ENCODE measurements around the gene CCL21. TPM values are rescaled to one million over a fixed set of nuclear protein-coding genes. Genes with fewer than 3 reads are reported as not detected.

Gene CCL21
- polyA plus RNA-seq, 2 of the 4 experiments (the other 2 are of a cell fraction), result not detected

DNA sequence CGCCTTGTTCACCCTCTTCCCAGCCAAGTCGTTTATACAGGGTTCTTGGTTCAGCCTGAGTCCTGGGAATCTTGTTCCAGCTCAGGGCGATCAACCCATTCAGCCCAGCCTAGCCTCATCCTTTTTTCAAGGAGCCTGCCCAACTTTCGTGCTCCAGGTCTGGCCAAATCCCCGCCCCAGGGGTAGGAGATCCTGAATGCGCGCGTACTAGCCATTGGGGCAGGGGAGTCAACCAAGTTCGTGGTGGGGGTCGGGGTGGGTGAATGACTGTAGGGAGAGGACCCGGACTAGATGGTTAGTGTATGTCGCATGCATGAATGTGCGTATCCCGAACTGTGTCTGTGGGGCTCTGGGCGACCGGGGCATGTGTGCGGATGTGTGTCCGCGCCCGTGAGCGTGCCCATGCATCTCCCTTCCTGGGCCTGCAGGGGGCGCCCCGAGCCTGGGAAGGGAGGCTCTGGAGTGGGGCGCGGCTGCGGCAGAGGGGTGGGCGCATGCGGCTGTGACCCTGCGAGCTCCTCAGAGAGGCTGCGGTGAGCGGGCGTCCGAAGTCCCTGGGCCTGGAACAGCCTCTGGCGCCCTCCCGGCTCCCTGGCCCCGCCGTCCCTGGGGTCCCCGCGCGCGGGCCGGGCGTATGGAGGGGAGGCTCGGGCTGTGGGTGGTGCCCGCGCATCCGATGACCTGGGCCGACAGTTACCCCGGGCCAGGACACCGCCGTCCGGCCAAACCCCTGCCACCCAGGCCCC lies 8.7 kb downstream of the CCL21 start (continued):
- TF ChIP-seq, protein P1, sequence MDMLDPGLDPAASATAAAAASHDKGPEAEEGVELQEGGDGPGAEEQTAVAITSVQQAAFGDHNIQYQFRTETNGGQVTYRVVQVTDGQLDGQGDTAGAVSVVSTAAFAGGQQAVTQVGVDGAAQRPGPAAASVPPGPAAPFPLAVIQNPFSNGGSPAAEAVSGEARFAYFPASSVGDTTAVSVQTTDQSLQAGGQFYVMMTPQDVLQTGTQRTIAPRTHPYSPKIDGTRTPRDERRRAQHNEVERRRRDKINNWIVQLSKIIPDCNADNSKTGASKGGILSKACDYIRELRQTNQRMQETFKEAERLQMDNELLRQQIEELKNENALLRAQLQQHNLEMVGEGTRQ (IDR thresholded peaks at IDR 0.05), result no peak
- TF ChIP-seq JUN (IDR thresholded peaks at IDR 0.05) (no peak), CEBPB (IDR thresholded peaks at IDR 0.05) (no peak), BHLHE40 (IDR thresholded peaks at IDR 0.05; ENCODE audit: low read depth, low read length) (no peak), CBX8 (IDR thresholded peaks at IDR 0.05) (no peak), FOXS1 (CRISPR knock-in tag; IDR thresholded peaks at IDR 0.05) (no peak), NPAS2 (CRISPR knock-in tag; IDR thresholded peaks at IDR 0.05; ENCODE audit: borderline replicate concordance) (no peak), SMC3 (IDR thresholded peaks at IDR 0.05) (peak; percentile 46; the same call in 2 of the 3 replicates), NFE2L2 (conservative IDR thresholded peaks at IDR 0.05; ENCODE audit: low read length) (no peak), FOSL2 (IDR thresholded peaks at IDR 0.05) (no peak), FOSL2 (CRISPR knock-in tag; IDR thresholded peaks at IDR 0.05) (no peak), HEYL (CRISPR knock-in tag; IDR thresholded peaks at IDR 0.05) (no peak), RAD21 (conservative IDR thresholded peaks at IDR 0.05 in 1 of 2, IDR thresholded peaks at IDR 0.05 in 1 of 2) (peak; percentile 65 to 73; a peak in 4 of 5 replicates), HOXB5 (CRISPR knock-in tag; IDR thresholded peaks at IDR 0.05) (no peak), GATA3 (IDR thresholded peaks at IDR 0.05; ENCODE audit: borderline replicate concordance) (no peak), CHD4 (IDR thresholded peaks at IDR 0.05; ENCODE audit: borderline replicate concordance) (no peak), RNF2 (IDR thresholded peaks at IDR 0.05; ENCODE audit: borderline replicate concordance, low read depth) (no peak), NR3C1 (IDR thresholded peaks at IDR 0.05) (no peak)
- TF ChIP-seq, protein P2, sequence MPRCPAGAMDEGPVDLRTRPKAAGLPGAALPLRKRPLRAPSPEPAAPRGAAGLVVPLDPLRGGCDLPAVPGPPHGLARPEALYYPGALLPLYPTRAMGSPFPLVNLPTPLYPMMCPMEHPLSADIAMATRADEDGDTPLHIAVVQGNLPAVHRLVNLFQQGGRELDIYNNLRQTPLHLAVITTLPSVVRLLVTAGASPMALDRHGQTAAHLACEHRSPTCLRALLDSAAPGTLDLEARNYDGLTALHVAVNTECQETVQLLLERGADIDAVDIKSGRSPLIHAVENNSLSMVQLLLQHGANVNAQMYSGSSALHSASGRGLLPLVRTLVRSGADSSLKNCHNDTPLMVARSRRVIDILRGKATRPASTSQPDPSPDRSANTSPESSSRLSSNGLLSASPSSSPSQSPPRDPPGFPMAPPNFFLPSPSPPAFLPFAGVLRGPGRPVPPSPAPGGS (IDR thresholded peaks at IDR 0.05), result no peak
- TF ChIP-seq, protein P3, sequence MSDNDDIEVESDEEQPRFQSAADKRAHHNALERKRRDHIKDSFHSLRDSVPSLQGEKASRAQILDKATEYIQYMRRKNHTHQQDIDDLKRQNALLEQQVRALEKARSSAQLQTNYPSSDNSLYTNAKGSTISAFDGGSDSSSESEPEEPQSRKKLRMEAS (IDR thresholded peaks at IDR 0.05), result peak; percentile 65
- TF ChIP-seq, protein P4, sequence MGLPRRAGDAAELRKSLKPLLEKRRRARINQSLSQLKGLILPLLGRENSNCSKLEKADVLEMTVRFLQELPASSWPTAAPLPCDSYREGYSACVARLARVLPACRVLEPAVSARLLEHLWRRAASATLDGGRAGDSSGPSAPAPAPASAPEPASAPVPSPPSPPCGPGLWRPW (IDR thresholded peaks at IDR 0.05), result no peak
- TF ChIP-seq, protein P5, sequence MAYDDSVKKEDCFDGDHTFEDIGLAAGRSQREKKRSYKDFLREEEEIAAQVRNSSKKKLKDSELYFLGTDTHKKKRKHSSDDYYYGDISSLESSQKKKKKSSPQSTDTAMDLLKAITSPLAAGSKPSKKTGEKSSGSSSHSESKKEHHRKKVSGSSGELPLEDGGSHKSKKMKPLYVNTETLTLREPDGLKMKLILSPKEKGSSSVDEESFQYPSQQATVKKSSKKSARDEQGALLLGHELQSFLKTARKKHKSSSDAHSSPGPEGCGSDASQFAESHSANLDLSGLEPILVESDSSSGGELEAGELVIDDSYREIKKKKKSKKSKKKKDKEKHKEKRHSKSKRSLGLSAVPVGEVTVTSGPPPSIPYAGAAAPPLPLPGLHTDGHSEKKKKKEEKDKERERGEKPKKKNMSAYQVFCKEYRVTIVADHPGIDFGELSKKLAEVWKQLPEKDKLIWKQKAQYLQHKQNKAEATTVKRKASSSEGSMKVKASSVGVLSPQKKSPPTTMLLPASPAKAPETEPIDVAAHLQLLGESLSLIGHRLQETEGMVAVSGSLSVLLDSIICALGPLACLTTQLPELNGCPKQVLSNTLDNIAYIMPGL (CRISPR knock-in tag; IDR thresholded peaks at IDR 0.05; ENCODE audit: borderline replicate concordance), result 0 out of 2 replicates have a peak, but pooled peaks have one; percentile 33
- TF ChIP-seq, protein P6, sequence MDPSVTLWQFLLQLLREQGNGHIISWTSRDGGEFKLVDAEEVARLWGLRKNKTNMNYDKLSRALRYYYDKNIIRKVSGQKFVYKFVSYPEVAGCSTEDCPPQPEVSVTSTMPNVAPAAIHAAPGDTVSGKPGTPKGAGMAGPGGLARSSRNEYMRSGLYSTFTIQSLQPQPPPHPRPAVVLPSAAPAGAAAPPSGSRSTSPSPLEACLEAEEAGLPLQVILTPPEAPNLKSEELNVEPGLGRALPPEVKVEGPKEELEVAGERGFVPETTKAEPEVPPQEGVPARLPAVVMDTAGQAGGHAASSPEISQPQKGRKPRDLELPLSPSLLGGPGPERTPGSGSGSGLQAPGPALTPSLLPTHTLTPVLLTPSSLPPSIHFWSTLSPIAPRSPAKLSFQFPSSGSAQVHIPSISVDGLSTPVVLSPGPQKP (IDR thresholded peaks at IDR 0.05; ENCODE audit: low read depth, low read length), result no peak
- TF ChIP-seq, protein P7, sequence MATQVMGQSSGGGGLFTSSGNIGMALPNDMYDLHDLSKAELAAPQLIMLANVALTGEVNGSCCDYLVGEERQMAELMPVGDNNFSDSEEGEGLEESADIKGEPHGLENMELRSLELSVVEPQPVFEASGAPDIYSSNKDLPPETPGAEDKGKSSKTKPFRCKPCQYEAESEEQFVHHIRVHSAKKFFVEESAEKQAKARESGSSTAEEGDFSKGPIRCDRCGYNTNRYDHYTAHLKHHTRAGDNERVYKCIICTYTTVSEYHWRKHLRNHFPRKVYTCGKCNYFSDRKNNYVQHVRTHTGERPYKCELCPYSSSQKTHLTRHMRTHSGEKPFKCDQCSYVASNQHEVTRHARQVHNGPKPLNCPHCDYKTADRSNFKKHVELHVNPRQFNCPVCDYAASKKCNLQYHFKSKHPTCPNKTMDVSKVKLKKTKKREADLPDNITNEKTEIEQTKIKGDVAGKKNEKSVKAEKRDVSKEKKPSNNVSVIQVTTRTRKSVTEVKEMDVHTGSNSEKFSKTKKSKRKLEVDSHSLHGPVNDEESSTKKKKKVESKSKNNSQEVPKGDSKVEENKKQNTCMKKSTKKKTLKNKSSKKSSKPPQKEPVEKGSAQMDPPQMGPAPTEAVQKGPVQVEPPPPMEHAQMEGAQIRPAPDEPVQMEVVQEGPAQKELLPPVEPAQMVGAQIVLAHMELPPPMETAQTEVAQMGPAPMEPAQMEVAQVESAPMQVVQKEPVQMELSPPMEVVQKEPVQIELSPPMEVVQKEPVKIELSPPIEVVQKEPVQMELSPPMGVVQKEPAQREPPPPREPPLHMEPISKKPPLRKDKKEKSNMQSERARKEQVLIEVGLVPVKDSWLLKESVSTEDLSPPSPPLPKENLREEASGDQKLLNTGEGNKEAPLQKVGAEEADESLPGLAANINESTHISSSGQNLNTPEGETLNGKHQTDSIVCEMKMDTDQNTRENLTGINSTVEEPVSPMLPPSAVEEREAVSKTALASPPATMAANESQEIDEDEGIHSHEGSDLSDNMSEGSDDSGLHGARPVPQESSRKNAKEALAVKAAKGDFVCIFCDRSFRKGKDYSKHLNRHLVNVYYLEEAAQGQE (IDR thresholded peaks at IDR 0.05), result no peak
